Measurements from ENCODE around the gene DAZL. TPM values are rescaled to one million over a fixed set of nuclear protein-coding genes. Genes with fewer than 3 reads are reported as not detected.

DAZL gene
- total RNA-seq, 1 experiment from 2014 or later = not detected

DNA sequence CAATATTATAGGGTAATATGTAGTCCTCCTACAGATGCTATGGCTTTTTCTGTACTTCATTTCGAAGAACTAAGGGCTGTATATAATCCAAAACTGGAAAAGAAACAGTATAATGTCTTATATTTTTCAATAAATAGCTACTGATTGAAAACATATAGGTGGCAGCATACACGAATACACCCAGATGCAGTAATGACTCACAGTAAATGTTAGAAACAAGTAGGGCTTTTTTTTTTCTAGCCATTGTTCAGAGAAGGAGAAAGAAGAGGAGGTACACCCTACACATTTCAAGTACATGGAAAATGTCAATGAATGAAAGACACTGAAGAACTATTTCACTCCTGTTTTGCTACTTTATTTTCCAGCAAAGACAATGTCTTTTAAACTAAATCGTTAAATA, 9.4 kb downstream of the DAZL start:
- ATAC-seq (no peak), DNase-seq (ENCODE audit: low read depth, low spot score) (no peak)
- no peak for TF ChIP-seq SIN3A (IDR thresholded peaks at IDR 0.05; ENCODE audit: borderline replicate concordance, insufficient read depth, low read depth, low read length)
- TF ChIP-seq, protein P1, sequence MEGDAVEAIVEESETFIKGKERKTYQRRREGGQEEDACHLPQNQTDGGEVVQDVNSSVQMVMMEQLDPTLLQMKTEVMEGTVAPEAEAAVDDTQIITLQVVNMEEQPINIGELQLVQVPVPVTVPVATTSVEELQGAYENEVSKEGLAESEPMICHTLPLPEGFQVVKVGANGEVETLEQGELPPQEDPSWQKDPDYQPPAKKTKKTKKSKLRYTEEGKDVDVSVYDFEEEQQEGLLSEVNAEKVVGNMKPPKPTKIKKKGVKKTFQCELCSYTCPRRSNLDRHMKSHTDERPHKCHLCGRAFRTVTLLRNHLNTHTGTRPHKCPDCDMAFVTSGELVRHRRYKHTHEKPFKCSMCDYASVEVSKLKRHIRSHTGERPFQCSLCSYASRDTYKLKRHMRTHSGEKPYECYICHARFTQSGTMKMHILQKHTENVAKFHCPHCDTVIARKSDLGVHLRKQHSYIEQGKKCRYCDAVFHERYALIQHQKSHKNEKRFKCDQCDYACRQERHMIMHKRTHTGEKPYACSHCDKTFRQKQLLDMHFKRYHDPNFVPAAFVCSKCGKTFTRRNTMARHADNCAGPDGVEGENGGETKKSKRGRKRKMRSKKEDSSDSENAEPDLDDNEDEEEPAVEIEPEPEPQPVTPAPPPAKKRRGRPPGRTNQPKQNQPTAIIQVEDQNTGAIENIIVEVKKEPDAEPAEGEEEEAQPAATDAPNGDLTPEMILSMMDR (IDR thresholded peaks at IDR 0.05) = no peak
- TF ChIP-seq POLR2AphosphoS5 (IDR thresholded peaks at IDR 0.05; ENCODE audit: low read depth, low read length) = no peak
- no peak for TF ChIP-seq TCF7L2 (IDR thresholded peaks at IDR 0.05; ENCODE audit: low read depth, low read length)
- TF ChIP-seq, protein P2, sequence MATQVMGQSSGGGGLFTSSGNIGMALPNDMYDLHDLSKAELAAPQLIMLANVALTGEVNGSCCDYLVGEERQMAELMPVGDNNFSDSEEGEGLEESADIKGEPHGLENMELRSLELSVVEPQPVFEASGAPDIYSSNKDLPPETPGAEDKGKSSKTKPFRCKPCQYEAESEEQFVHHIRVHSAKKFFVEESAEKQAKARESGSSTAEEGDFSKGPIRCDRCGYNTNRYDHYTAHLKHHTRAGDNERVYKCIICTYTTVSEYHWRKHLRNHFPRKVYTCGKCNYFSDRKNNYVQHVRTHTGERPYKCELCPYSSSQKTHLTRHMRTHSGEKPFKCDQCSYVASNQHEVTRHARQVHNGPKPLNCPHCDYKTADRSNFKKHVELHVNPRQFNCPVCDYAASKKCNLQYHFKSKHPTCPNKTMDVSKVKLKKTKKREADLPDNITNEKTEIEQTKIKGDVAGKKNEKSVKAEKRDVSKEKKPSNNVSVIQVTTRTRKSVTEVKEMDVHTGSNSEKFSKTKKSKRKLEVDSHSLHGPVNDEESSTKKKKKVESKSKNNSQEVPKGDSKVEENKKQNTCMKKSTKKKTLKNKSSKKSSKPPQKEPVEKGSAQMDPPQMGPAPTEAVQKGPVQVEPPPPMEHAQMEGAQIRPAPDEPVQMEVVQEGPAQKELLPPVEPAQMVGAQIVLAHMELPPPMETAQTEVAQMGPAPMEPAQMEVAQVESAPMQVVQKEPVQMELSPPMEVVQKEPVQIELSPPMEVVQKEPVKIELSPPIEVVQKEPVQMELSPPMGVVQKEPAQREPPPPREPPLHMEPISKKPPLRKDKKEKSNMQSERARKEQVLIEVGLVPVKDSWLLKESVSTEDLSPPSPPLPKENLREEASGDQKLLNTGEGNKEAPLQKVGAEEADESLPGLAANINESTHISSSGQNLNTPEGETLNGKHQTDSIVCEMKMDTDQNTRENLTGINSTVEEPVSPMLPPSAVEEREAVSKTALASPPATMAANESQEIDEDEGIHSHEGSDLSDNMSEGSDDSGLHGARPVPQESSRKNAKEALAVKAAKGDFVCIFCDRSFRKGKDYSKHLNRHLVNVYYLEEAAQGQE (IDR thresholded peaks at IDR 0.05; ENCODE audit: insufficient read depth in 1 of 2, low read depth in 2 of 2, low read length in 1 of 2) = no peak
- in situ Hi-C loops (cut with HindIII; ENCODE audit: low pct_unique_long_range_greater_than_20kb, low sequenced_read_pairs) = no loop called here
- intact Hi-C loops (cut with micrococcal nuclease; ENCODE audit: unreplicated experiment) = no loop called here
- ChIA-PET CTCF (no interaction called here), POLR2A (no interaction called here)
- Histone ChIP-seq H3K36me3 (ENCODE audit: control insufficient read depth, insufficient read depth, low read length) (no peaks in the 10 kb centered on the region), H3K4me3 (ENCODE audit: low read depth in 2 of 2, low read length in 2 of 2) (no peak overlapping the region), H3K27ac (ENCODE audit: low read length) (no peak overlapping the region), H3K27me3 (ENCODE audit: control insufficient read depth, insufficient read depth, low read length) (no peaks in the 10 kb centered on the region), H3K4me1 (ENCODE audit: control insufficient read depth, insufficient read depth, low read length) (no peaks in the 10 kb centered on the region), H3K9me3 (ENCODE audit: control insufficient read depth, insufficient read depth, low read depth, low read length) (no peaks in the 10 kb centered on the region)
- no TSS peak for BruUV-seq (replicated peaks)

DNA sequence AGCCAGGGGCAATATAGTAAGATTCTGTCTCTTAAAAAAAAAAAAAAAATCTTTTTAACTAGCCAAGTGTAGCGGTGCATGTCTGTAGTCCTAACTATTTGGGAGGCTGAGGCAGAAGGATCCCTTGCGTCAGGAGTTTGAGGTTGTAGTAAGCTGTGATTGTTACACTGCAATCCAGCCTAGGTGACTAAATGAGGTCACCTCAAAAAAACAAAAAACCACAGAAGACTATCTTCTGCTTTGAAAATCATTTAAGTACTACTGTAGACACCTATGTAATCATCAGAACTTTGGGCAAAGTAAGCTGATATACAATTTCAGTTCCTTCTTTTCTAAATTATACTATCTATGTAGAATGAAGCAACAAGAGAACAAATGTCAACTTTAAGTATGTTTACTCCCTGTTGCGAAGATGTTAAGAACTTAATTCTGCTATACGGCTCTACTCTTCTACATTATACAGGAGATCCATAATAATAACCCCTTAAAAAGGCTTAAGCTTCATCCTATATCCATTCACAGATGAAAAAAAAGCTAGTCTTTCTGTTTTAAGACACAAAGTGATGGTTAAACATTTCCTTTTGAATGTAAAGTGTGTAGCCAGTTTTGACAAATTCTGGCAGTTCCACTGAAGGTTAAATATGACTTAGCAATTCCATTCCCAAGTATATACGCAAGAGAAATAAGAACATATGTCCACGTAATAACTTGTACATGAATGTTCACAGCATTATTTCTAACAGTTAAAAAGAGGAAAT, 15.2 kb downstream of the DAZL start:
- no peak for DNase-seq (ENCODE audit: low read depth, low spot score)
- Histone ChIP-seq H3K27me3 (ENCODE audit: control insufficient read depth, insufficient read depth, low read length) (no peaks in the 10 kb centered on the region), H3K27ac (ENCODE audit: low read length) (no peak overlapping the region), H3K4me3 (ENCODE audit: low read depth in 2 of 2, low read length in 2 of 2) (no peak overlapping the region), H3K36me3 (ENCODE audit: control insufficient read depth, insufficient read depth, low read length) (no peaks in the 10 kb centered on the region), H3K4me1 (ENCODE audit: control insufficient read depth, insufficient read depth, low read length) (no peaks in the 10 kb centered on the region), H3K9me3 (ENCODE audit: control insufficient read depth, insufficient read depth, low read depth, low read length) (no peaks in the 10 kb centered on the region)
- BruUV-seq (replicated peaks) = no TSS peak
- ATAC-seq = no peak
- intact Hi-C loops (cut with micrococcal nuclease; ENCODE audit: unreplicated experiment) = no loop called here
- in situ Hi-C loops (cut with HindIII; ENCODE audit: low pct_unique_long_range_greater_than_20kb, low sequenced_read_pairs) = no loop called here
- ChIA-PET CTCF (no interaction called here), POLR2A (no interaction called here)
- no peak for TF ChIP-seq POLR2AphosphoS5 (IDR thresholded peaks at IDR 0.05; ENCODE audit: low read depth, low read length)
- TF ChIP-seq, protein P1 (IDR thresholded peaks at IDR 0.05) = no peak
- TF ChIP-seq, protein P2 (IDR thresholded peaks at IDR 0.05; ENCODE audit: insufficient read depth in 1 of 2, low read depth in 2 of 2, low read length in 1 of 2) = no peak
- TF ChIP-seq TCF7L2 (IDR thresholded peaks at IDR 0.05; ENCODE audit: low read depth, low read length) = no peak

Measured in Panc1 (cell line).